ENCODE data around the gene DNAJC19.

Gene DNAJC19

GRCh38 chr3:180959691-180960090 lies 29.8 kb downstream of the DNAJC19 start:
- no peak for DNase-seq

- DNase-seq, result peak; percentile 11 to 28
These were observed 41.7 kb downstream of the DNAJC19 start for GRCh38 chr3:180947761-180948390.

GRCh38 chr3:180940826-180941225 lies 48.7 kb downstream of the DNAJC19 start:
- no peak for DNase-seq

GRCh38 chr3:180934638-180935037 lies 54.9 kb downstream of the DNAJC19 start:
- no peak for DNase-seq
